ENCODE measurements around the gene CASK. TPM values are rescaled to one million over a fixed set of nuclear protein-coding genes. Genes with fewer than 3 reads are reported as not detected.

Gene CASK
- total RNA-seq, 2 experiments from 2014 or later, result 39.9 to 44.6 TPM

GRCh38 chrX:41758401-41758800 is 165.0 kb downstream of the CASK start:
- CTCF ChIA-PET, result no interaction called here
- intact Hi-C loops (cut with DNase I, micrococcal nuclease), result no loop called here

GRCh38 chrX:41750716-41751115 is 172.6 kb downstream of the CASK start:
- Mint-ChIP-seq H3K27ac (no peak overlapping the region), H3K4me3 (no peak overlapping the region), H3K36me3 (ENCODE audit: low read depth) (peaks cover 17% of the 10 kb centered on the region), H3K9me3 (no peaks in the 10 kb centered on the region), H3K27me3 (no peaks in the 10 kb centered on the region), H3K4me1 (ENCODE audit: low read depth) (no peaks in the 10 kb centered on the region)
- TF ChIP-seq CTCF (IDR thresholded peaks at IDR 0.05), result no peak
- H3K27me3 ChIP-seq (ENCODE audit: control insufficient read depth in 1 of 2, insufficient read depth in 2 of 2, low read length in 2 of 2), result no peaks in the 10 kb centered on the region
- DNase-seq (no peak), ATAC-seq (ENCODE audit: poor library complexity) (no peak)
- no peaks in the 10 kb centered on the region for H3K9me3 ChIP-seq (ENCODE audit: control insufficient read depth in 1 of 2, insufficient read depth in 1 of 2, low read length in 2 of 2)
- CTCF ChIA-PET, result no interaction called here
- H3K36me3 ChIP-seq (ENCODE audit: insufficient read depth, low read length), result peaks cover 4% of the 10 kb centered on the region
- no peaks in the 10 kb centered on the region for H3K4me1 ChIP-seq (ENCODE audit: insufficient read depth, low read length)
- intact Hi-C loops (cut with DNase I, micrococcal nuclease), result no loop called here
- POLR2A ChIA-PET, result no interaction called here
- no peak overlapping the region for H3K4me3 ChIP-seq (ENCODE audit: low read length)
- H3K27ac ChIP-seq (ENCODE audit: low read depth in 1 of 2, low read length in 2 of 2), result no peak overlapping the region

More at GRCh38 chrX:41758401-41758800, 165.0 kb downstream of the CASK start:
- Histone ChIP-seq H3K9me3 (ENCODE audit: control insufficient read depth in 1 of 2, insufficient read depth in 1 of 2, low read length in 2 of 2) (no peaks in the 10 kb centered on the region), H3K27ac (ENCODE audit: low read depth in 1 of 2, low read length in 2 of 2) (no peak overlapping the region), H3K4me1 (ENCODE audit: insufficient read depth, low read length) (peaks cover 3% of the 10 kb centered on the region), H3K36me3 (ENCODE audit: insufficient read depth, low read length) (no peaks in the 10 kb centered on the region), H3K27me3 (ENCODE audit: control insufficient read depth in 1 of 2, insufficient read depth in 2 of 2, low read length in 2 of 2) (no peaks in the 10 kb centered on the region), H3K4me3 (ENCODE audit: low read length) (no peak overlapping the region)
- POLR2A ChIA-PET, result no interaction called here
- Mint-ChIP-seq H3K36me3 (ENCODE audit: low read depth) (peaks cover 9% of the 10 kb centered on the region), H3K4me3 (no peak overlapping the region), H3K27me3 (no peaks in the 10 kb centered on the region), H3K27ac (no peak overlapping the region), H3K4me1 (ENCODE audit: low read depth) (peaks cover 23% of the 10 kb centered on the region), H3K9me3 (no peaks in the 10 kb centered on the region)
- TF ChIP-seq CTCF (IDR thresholded peaks at IDR 0.05), result no peak
- DNase-seq, result no peak
- ATAC-seq (ENCODE audit: poor library complexity), result no peak

GRCh38 chrX:41739871-41740270 is 183.5 kb downstream of the CASK start:
- Mint-ChIP-seq H3K36me3 (ENCODE audit: low read depth) (peaks cover 25% of the 10 kb centered on the region), H3K4me1 (ENCODE audit: low read depth) (peaks cover 9% of the 10 kb centered on the region), H3K27me3 (no peaks in the 10 kb centered on the region), H3K9me3 (no peaks in the 10 kb centered on the region), H3K4me3 (no peak overlapping the region), H3K27ac (no peak overlapping the region)
- ATAC-seq (ENCODE audit: poor library complexity) (no peak), DNase-seq (no peak)
- intact Hi-C loops (cut with DNase I, micrococcal nuclease), result loop anchor here in 1 of 2 experiments (10.0 kb wide), 1 partner anchor 185 kb away; no protein-coding TSS in a partner anchor
- H3K4me1 ChIP-seq (ENCODE audit: insufficient read depth, low read length), result no peaks in the 10 kb centered on the region
- no peak for TF ChIP-seq CTCF (IDR thresholded peaks at IDR 0.05)
- H3K27ac ChIP-seq (ENCODE audit: low read depth in 1 of 2, low read length in 2 of 2), result no peak overlapping the region
- POLR2A ChIA-PET, result no interaction called here
- H3K9me3 ChIP-seq (ENCODE audit: control insufficient read depth in 1 of 2, insufficient read depth in 1 of 2, low read length in 2 of 2), result no peaks in the 10 kb centered on the region
- H3K27me3 ChIP-seq (ENCODE audit: control insufficient read depth in 1 of 2, insufficient read depth in 2 of 2, low read length in 2 of 2), result no peaks in the 10 kb centered on the region
- CTCF ChIA-PET, result no interaction called here
- H3K36me3 ChIP-seq (ENCODE audit: insufficient read depth, low read length), result peaks cover 17% of the 10 kb centered on the region
- no peak overlapping the region for H3K4me3 ChIP-seq (ENCODE audit: low read length)
